Measurements from ENCODE around the gene ORAI2.
"Not testable (repeated sequence)": the region's sequence is repeated elsewhere in the genome, so short reads cannot be mapped to it uniquely, and the experiment has no call there.

ORAI2 gene

DNA sequence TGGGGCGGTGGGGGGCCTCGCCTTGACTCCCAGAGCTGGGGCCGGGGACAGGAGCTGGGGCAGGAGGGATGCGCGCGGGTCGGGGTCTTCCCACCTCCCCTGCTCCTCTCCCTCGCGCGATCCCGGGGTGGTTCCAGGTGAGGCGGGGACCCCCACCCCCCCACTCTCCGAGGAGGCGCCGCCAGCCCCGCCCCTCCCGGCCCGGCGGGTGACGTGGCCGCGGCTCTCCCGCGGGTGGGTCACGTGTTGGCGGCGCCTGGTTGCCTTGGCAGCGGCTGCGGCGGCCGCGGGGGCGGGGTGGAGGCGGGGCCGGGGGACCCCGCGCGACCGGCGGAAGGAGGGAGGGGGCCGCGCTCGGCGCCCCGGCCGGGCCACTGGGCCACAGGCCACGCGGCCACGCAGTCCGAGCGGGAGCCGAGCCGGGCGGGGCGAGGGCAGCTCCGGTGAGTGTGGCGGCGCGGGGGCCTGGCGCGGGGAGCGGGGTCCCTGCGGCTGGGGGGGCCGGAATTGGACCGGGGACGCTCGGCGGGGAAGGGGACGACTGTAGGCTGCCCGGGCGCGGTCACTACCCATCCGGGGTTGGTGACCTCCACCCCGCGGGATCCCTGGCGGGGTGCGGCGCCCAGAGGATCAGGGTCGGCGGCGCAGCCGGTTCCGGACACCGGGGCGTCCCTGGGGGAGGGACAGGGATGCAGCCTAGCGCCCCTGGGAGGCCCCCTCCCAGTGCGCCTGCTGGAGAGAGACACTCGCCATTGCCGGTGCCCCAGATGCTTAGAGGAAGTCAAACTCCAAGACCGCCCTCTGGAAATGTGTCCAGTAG, at the start of gene ORAI2:
Gene ORAI2, plus strand, starts transcription at position 357 of the 820 bp plus-strand sequence. CDS start 5,382 bp downstream, outside the sequence.
- peak; percentile 92 for DNase-seq

GRCh38 chr7:102387064-102387463, 46.3 kb upstream of the ORAI2 start:
- no peak for DNase-seq

DNA sequence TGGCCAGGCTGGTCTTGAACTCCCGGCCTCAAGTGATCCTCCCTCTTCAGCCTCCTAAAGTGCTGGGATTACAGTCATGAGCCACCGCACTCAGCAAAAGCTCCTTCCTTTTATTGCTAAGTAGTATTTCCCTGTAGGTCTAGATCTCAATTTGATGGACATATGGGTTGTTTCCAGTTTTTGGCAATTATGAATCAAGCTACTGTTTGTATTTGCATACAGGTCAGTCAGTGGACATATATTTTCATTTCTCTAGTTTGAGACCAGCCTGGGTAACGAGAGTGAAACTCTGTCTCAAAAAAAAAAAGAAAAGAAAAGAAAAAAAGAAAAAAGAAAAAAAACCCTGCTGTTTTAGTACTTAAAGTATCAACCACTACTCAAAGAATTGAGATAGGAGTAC, 43.6 kb upstream of the ORAI2 start:
- no peak for DNase-seq

DNA sequence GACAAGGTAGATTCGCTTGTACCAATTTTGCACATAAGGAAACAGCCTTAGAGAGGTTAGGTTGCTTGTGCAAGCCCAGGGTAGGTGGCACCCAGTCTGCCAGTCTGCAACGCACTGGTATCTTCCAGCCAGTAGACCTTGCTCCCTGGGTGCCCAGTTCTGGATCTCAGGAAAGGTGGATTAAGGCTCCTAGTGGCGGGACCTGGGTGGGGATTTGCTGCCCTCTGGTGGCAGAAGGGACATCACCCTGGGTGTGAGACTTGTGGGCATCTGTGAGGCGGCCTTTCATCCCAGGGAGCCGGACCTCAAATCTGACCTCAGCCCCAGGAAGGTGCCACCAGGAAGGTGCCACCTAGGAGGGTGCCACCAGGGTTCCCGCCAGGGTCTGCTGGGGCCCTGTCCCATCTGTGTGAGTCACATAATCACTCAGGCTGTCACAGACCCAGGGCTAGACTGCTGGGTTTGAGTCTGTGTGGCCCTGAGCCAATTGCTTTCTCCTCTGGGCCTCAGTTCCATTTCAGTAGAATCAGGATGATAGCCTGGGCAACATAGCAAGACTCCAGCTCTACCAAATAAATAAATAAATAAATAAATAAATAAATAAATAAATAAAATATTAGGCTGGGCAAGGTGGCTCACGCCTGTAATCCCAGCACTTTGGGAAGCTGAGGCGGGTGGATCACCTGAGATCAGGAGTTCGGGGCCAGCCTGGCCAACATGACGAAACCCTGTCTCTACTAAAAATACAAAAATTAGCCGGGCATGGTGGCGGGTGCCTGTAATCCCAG, 42.5 kb upstream of the ORAI2 start:
- DNase-seq: peak; percentile 79

DNA sequence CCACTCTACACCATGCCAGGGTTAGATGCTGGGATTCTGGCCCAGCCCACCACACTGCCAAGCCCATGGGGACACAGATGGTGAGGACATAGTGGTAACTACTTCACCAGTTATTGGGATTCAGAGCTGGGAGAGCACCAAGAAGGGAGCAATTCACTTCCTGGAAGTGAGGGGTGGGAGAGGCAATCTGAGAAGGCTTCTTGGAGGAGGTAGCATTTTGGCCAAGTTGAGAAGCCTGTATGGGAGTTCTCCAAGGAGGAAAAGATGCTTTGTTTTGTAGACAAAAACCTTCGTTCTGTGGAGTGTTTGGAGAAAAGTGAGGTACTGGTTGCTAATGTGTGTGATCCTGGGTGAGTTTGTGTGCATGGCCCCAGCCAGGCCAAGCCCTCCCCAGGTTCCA, 41.0 kb upstream of the ORAI2 start:
- no peak for DNase-seq

DNA sequence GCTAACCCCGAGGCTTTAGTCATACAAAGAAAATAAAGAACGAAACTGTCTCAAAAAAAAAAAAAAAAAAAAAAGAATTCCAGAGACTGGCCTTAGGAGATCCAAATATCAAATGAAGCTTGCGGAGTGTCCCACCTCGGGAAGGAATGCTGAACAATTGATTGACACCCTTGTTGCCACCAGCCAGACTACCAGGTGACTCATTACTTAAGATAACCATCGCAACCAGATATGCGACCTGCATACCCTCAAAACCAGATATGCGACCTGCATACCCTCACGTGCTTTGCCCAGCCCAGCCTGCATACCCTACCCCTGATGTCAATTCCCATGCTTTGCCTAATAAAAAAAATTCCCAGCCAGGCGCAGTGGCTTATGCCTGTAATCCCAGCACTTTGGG, 39.9 kb upstream of the ORAI2 start:
- DNase-seq: no peak

GRCh38 chr7:102395592-102395872, 37.8 kb upstream of the ORAI2 start:
- no peak for DNase-seq

- DNase-seq: peak; percentile 84
Observed at GRCh38 chr7:102395873-102396709, 37.3 kb upstream of the ORAI2 start, which contains the start of gene PRKRIP1. TSS of gene PRKRIP1 (plus strand) at chr7:102396363. CDS start at chr7:102396412, 49 bp downstream.

- no peak for DNase-seq
Observed at GRCh38 chr7:102396710-102397019, 36.7 kb upstream of the ORAI2 start.

DNA sequence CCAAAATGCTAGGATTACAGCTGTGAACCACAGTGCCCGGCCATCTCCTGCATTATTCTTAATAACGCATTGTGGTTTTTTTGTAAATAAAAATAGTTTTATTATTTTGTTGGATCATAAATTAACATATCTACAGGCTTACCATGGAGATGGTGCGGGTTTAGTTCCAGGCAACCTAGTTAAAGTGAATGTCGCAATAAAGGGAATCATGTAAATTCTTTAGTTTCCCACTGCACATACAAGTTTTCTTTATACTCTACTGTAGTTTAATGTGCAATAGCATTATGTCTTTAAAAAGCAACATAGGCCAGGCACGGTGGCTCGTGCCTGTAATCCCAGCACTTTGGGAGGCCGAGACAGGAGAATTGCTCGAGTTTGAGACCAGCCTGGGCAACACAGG, 34.8 kb upstream of the ORAI2 start:
- DNase-seq: no peak

DNA sequence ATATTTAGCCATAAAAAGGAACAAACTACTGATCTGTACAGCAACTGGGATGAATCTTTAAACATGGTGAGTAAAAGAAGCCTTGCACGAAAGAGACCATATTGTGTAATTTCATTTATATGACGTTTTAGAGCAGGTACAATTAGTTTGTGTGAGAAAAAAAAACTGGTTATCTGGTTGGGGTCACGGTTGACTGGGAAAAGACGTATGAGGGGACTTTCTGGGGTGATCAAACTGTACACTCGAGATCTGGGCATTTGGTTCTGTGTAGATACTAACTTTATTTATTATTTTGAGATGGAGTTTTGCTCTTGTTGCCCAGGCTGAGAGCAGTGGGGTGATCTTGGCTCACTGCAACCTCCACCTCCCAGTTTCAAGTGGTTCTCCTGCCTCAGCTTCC, 33.0 kb upstream of the ORAI2 start:
- no peak for DNase-seq

GRCh38 chr7:102403563-102403962, 29.8 kb upstream of the ORAI2 start:
- DNase-seq: no peak

DNA sequence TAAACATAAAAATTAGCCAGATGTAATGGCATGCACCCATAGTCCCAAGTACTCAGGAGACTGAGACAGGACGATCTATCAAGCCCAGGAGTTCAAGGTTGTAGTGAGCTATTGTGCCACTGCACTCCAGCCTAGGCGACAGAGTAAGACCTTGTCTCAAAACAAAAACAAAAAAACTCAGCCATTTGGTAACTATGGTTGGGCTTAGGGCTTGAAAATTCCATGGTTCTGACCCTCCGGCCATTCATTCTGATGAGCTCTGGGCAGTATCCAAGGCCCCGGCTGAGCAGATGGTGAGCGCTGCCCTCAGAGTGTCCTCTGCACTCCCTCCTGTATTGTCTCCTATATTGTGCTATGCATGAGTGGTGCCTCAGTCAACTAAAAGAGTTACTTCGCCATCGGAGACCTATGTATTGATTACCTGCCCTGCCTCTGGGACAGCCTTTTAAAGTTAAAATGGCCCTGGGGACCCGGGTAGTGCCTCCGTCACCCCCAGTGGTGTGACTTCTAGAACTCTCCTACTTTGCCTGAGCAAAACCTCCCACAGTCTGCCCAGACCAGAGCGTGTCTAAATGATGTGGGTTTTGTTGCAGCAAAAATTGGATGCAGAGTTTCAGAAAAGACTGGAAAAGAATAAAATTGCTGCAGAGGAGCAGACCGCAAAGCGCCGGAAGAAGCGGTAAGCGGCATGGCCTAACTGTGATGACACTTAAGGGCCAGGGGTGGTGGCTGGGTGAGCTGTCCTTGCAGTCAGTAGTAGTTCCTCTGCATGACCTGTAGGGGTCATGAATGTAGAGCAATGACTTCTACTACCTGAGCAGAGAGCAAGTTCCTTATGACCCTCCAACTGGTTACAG, 29.1 kb upstream of the ORAI2 start:
- DNase-seq: peak; percentile 55

DNA sequence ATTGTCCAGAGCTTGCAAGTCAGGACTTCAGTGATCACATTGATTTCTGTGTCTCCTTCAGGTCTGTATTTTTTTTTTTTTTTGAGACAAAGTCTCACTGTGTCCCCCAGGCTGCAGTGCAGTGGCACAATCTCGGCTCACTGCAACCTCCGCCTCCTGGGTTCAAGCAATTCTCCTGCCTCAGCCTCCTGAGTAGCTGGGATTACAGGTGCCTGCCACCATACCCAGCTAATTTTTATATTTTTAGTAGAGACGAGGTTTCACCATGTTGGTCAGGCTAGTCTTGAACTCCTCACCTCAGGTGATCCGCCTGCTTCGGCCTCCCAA, 28.6 kb upstream of the ORAI2 start:
- not testable (repeated sequence) for DNase-seq

- no peak for DNase-seq
Observed at GRCh38 chr7:102407910-102408309, 25.5 kb upstream of the ORAI2 start.

GRCh38 chr7:102408530-102408929, 24.8 kb upstream of the ORAI2 start:
- not testable (repeated sequence) for DNase-seq

DNA sequence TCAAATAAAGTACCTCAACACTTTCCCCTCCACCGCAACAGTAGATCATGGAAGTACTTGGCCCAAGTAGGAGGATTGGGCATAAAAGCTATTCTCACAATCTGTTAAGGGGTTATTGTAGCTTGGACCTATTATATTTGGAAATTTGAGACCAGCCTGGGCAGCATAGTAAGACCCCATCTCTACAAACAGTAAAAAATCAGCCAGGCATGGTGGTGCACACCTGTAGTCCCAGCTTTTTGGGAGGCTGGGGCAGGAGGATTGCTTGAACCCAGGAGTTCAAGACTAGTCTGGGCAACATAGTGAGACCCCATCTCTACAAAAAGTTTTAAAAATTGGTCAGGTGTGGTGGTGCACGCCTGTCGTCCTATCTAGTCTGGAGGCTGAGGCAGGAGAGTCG, 24.0 kb upstream of the ORAI2 start:
- no peak for DNase-seq

DNA sequence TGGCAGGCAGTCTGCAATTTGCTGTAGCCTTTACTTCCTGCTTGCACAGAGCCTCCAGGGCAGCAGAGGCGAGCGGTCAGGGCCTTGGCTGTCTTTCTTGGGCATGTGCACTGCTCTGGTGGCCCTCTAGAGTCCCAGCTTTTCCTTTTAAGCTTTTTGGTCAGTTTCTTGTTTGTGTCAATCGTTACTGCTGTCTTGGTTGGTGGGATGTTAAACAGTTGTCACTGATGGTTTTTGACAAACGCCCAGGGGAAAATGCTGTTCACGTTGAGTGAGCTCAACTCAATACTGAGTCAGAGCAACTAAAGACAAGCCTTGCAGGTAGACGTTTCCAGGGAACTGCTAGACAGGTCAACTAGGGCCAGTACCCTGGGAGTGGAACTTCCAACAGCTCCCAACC, 23.3 kb upstream of the ORAI2 start:
- no peak for DNase-seq

GRCh38 chr7:102410918-102411317, 22.5 kb upstream of the ORAI2 start:
- DNase-seq: no peak

DNA sequence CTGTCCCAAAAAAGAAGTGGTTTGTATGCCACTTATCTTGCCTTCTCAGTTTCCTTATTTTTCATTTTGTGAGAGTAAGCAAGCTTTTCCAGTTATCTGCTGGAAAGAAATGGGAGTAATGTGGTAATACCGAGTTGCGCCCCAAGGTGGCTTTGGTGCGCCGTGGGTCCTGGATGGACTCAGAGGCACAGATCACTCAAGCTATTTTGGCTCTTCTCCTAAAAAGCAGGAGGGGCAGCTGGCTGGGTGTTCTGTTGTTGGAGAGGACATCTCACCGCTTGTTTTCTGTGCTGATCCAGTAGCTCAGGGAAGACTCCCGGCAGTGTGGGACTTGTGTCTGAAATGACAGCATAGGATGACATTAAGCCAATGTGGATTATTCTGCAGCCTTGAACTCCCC, 20.8 kb upstream of the ORAI2 start:
- DNase-seq: peak; percentile 72

DNA sequence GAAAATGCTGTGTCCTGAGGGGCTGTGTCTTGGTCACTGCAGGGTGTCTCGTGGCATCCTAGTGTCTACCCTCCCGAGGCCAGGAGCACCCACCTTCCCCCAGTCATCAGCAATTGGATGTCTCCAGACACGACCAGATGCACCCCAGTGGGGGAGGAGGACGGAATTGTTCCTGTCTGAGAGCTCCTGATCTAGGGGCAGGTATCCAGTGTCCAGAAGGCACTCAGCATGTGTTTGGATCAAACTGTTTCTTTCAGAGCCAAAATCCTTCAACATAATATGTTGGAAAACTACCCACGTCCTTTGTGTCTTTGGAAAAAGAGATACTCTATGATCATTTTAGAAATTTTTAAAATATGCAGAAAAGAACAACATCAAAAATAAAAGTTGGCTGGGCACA, 20.3 kb upstream of the ORAI2 start:
- DNase-seq: no peak

DNA sequence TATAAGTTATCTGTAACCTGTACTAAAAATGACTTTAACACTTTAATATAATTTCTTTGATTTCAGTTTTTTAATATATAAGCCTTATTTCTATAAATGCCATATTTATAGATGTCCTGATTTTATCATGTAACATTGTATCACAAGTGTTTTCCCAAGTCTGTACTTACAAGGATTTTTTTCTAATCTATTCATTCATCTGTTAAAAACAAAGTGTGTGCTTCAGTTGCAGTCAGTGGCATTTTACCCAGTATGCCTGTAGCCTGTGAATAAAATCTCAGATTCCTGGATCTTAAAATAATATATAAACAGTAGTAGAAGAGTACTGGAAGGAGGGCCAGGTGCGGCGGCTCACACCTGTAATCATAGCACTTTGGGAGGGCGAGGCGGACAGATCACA, 19.8 kb upstream of the ORAI2 start:
- DNase-seq: no peak

Data from CD4-positive, alpha-beta T cell treated with Interleukin-17A for 4 hours (primary cell).